ENCODE data around the gene STC2. TPM values are rescaled to one million over a fixed set of nuclear protein-coding genes. Genes with fewer than 3 reads are reported as not detected.
A peak's percentile ranks its signal among the peaks of the same experiment; 100 is the strongest.

The STC2 gene
- total and polyA plus RNA-seq, 7 donors, result 2.1 to 25.7 (median 9.2) TPM

DNA sequence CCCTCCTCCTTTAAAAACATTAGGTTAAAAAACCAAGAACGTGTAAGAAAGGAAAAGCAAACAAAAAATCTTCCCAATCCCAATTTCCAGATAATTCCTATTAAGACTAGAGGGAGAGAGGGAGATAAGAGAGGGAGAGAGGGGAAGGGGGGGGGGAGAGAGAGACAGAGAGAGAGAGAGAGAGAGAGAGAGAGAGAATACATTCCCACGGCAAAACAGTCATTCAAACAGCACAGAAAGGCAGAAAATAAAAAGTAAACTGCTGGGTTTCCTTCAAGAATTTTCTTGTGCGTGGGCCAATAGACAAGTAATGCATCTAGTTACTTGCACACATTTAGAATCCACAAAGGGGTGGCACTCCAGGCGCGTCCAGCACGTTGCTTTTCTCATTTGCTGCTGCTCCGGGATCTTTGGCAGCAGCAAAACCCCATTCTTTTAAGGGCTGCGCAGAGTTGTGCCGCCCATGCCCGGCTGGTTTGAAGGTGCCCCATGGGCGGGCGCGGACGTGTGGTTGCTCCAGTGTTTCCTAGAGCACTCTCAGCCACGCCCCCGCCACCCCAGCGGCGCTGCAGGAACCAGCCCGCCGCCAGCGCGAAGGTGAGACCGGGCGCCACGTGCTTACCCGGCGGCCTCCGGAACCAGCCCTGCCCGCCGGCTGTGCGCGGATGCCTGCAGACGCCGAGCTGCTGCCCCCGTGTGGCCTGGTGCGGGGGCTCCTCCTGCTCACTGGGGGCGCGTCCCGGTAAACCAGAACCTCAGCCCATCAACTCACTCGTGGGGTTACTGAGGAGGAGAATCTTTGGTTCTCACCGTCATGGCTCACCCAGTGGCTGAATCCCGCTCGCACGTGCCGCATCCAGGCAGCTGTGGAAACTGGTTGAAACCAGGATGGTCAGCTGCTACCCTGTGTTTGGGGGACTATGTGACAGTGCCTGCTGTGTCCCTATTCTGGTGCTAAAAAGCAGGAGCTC lies 44.6 kb downstream of the STC2 start:
- intact Hi-C loops (cut with DNase I), result loop anchor here (5.0 kb wide), 2 partner anchors 116 to 301 kb away; partner anchors contain the start of gene ATP6V0E1 (in 2 of the 2)
- ATAC-seq, result peak; percentile 91 to 99 (median 96)
- DNase-seq, result peak; percentile 78 to 80
- peaks cover 3 to 64% (median 4%) of the 10 kb centered on the region in 3 donors for H3K27me3 ChIP-seq (ENCODE audit: insufficient read depth in 3 of 3, low read length in 2 of 3)
- no peaks in the 10 kb centered on the region for H3K4me1 ChIP-seq
- no peak overlapping the region for H3K27ac ChIP-seq
- TF ChIP-seq, protein P1, sequence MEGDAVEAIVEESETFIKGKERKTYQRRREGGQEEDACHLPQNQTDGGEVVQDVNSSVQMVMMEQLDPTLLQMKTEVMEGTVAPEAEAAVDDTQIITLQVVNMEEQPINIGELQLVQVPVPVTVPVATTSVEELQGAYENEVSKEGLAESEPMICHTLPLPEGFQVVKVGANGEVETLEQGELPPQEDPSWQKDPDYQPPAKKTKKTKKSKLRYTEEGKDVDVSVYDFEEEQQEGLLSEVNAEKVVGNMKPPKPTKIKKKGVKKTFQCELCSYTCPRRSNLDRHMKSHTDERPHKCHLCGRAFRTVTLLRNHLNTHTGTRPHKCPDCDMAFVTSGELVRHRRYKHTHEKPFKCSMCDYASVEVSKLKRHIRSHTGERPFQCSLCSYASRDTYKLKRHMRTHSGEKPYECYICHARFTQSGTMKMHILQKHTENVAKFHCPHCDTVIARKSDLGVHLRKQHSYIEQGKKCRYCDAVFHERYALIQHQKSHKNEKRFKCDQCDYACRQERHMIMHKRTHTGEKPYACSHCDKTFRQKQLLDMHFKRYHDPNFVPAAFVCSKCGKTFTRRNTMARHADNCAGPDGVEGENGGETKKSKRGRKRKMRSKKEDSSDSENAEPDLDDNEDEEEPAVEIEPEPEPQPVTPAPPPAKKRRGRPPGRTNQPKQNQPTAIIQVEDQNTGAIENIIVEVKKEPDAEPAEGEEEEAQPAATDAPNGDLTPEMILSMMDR (IDR thresholded peaks at IDR 0.05), result peak; percentile 66
- peak overlapping the region; percentile 43 for H3K4me3 ChIP-seq
- no peaks in the 10 kb centered on the region for H3K9me3 ChIP-seq
- WGBS, 3 donors, result 3 to 4% (median 3%) methylated on average over 43 to 45 of the region's 45 CpGs
- no peaks in the 10 kb centered on the region for H3K36me3 ChIP-seq (ENCODE audit: insufficient read depth in 1 of 2, low read depth in 1 of 2)

DNA sequence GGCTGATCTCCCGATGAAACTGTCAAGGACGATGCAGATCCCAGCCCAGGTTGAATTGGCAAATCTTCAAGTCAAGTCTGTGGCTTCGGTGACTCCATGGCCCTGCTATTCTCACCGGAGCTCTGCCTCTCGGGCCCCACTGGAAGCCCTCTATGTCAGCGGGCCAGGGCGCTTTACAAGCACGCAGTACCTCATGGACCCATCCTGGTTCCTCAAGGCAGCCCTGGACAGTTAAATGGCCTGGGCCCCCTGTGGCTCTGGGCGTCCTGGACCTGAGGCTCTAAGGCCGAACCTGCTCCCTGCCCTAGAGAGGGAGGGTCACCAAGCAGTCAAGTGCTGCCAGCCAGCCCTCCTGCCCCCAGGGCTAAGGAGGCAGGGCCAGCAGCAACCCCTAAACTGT lies 45.3 kb downstream of the STC2 start:
- DNase-seq (no peak), ATAC-seq (no peak)
- H3K4me1 ChIP-seq, result no peaks in the 10 kb centered on the region
- no peaks in the 10 kb centered on the region for H3K36me3 ChIP-seq (ENCODE audit: insufficient read depth in 1 of 2, low read depth in 1 of 2)
- intact Hi-C loops (cut with DNase I), result loop anchor here (5.0 kb wide), 2 partner anchors 116 to 301 kb away; partner anchors contain the start of gene ATP6V0E1 (in 2 of the 2)
- peaks cover 1 to 58% (median 3%) of the 10 kb centered on the region in 3 donors for H3K27me3 ChIP-seq (ENCODE audit: insufficient read depth in 3 of 3, low read length in 2 of 3)
- WGBS, 3 donors, result 80 to 89% (median 89%) methylated on average over 10 of the region's 10 CpGs
- H3K27ac ChIP-seq, result no peak overlapping the region
- TF ChIP-seq, protein P1 (IDR thresholded peaks at IDR 0.05), result no peak
- H3K4me3 ChIP-seq, result no peak overlapping the region
- H3K9me3 ChIP-seq, result no peaks in the 10 kb centered on the region

DNA sequence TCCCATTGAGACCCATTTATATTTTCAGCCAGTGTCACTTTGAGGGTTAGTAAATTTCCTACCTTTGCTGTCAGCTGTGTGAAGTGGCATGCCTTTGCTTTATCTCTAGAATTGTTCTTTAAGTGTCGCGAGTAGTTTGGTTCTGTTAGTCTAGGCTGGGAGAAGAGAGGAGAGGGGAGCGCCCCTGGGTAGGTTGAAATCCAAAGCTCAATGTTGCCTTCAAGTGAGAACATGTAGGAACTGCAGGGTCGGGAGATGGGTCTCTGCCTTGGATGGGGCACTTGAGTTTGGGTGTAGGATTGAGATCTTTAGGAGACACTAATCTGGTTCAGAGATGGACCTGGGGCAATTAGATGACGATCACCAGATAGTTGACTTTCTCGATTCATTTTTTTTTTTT lies 46.3 kb downstream of the STC2 start:
- Histone ChIP-seq H3K36me3 (ENCODE audit: insufficient read depth in 1 of 2, low read depth in 1 of 2) (no peaks in the 10 kb centered on the region), H3K9me3 (no peaks in the 10 kb centered on the region), H3K27ac (no peak overlapping the region), H3K27me3 (ENCODE audit: insufficient read depth in 3 of 3, low read length in 2 of 3) (peaks cover 1 to 49% (median 3%) of the 10 kb centered on the region in 3 donors), H3K4me3 (no peak overlapping the region), H3K4me1 (no peaks in the 10 kb centered on the region)
- DNase-seq (no peak), ATAC-seq (no peak)
- intact Hi-C loops (cut with DNase I), result loop anchor here (5.0 kb wide), 2 partner anchors 115 to 300 kb away; partner anchors contain the start of gene ATP6V0E1 (in 2 of the 2)
- TF ChIP-seq, protein P1 (IDR thresholded peaks at IDR 0.05), result no peak
- 25 to 31% (median 28%) methylated on average over 6 of the region's 6 CpGs for WGBS, 3 donors

DNA sequence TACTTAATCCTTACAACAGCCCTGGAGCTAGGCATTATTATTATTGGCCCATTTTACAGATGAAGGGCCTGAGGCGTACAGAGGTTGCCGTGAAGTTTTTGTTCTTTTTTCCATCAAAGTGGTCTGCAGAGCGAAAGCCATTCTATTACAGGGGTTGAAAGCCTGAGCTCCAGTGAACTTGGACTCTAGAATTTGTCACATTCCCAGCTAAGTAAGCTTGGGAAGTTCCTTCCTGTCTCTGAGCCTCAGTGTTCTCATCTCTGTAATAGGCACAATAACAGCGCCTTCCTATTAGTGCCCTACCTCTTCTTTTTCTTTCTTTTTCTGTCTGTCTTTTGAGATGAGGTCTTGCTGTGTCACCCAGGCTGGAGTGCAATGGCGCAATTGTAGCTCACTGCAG lies 49.0 kb downstream of the STC2 start:
- ATAC-seq (no peak), DNase-seq (no peak)
- TF ChIP-seq, protein P1 (IDR thresholded peaks at IDR 0.05), result no peak
- Histone ChIP-seq H3K36me3 (ENCODE audit: insufficient read depth in 1 of 2, low read depth in 1 of 2) (no peaks in the 10 kb centered on the region), H3K27me3 (ENCODE audit: insufficient read depth in 3 of 3, low read length in 2 of 3) (peaks cover 0 to 33% (median 1%) of the 10 kb centered on the region in 3 donors), H3K9me3 (no peaks in the 10 kb centered on the region), H3K27ac (no peak overlapping the region), H3K4me3 (no peak overlapping the region), H3K4me1 (no peaks in the 10 kb centered on the region)
- intact Hi-C loops (cut with DNase I), result no loop called here
- WGBS, 3 donors, result 97 to 99% (median 99%) methylated on average over 5 of the region's 5 CpGs
